ENCODE results near the gene C5orf63.
"Not testable (repeated sequence)": the region's sequence is repeated elsewhere in the genome, so short reads cannot be mapped to it uniquely, and the experiment has no call there.

The C5orf63 gene

DNA sequence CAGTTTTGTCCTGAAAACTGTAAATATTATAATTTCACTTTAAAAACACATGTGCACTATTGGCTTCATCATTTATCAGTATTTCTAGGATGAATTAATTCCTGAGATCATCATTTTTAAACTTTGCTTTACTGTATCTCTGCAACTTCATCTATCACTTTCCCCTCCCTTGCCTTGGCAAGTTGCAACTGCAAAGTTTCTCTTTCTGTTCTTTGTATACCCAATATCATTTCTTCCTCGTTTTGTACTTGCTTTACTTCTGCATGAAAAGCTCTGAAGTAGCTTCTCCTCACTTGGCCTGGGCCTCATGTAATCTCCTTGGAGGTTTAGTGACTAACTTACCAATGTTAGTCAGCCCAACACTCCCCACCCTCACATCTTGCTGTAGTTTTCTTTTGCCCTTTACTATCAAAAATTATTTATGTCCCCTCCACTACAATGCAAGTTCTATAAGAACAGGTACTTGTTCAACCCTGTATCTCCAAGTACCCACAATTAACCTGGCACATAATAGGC lies 12.8 kb downstream of the C5orf63 start:
- DNase-seq (ENCODE audit: insufficient read length, low spot score): no peak
- FAIRE-seq: no peak
- TF ChIP-seq POLR2AphosphoS5 (IDR thresholded peaks at IDR 0.05; ENCODE audit: low read depth, low read length) (no peak), POLR2A (IDR thresholded peaks at IDR 0.05; ENCODE audit: low read depth, low read length) (no peak), POU2F2 (IDR thresholded peaks at IDR 0.05; ENCODE audit: low read depth, low read length) (no peak), PAX5 (IDR thresholded peaks at IDR 0.05; ENCODE audit: insufficient read depth, low read length, severe bottlenecking) (no peak), SPI1 (IDR thresholded peaks at IDR 0.05; ENCODE audit: low read depth, low read length) (no peak), TAF1 (IDR thresholded peaks at IDR 0.05; ENCODE audit: low read depth, low read length) (no peak)

DNA sequence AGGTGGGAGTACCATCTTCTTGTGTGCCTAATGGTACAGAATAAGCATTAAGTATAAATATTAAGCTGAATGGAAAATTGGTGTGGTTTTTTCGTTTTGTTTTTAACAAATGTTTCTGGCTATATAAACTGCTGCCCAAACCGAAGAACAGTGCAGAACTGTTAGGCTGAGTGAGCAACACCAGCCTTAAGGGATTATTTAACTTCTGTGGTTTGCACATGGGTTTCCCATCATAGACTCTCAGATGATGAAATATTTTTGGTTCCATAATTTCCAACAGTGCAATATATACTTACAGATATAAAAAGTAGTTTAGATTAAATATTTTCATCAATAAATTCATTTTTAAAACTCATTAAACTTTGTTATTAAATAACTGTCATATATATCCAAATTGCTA lies 16.4 kb downstream of the C5orf63 start:
- FAIRE-seq: no peak
- TF ChIP-seq POLR2A (IDR thresholded peaks at IDR 0.05; ENCODE audit: low read depth, low read length) (no peak), PAX5 (IDR thresholded peaks at IDR 0.05; ENCODE audit: insufficient read depth, low read length, severe bottlenecking) (no peak), SPI1 (IDR thresholded peaks at IDR 0.05; ENCODE audit: low read depth, low read length) (no peak), TAF1 (IDR thresholded peaks at IDR 0.05; ENCODE audit: low read depth, low read length) (no peak), POU2F2 (IDR thresholded peaks at IDR 0.05; ENCODE audit: low read depth, low read length) (no peak), POLR2AphosphoS5 (IDR thresholded peaks at IDR 0.05; ENCODE audit: low read depth, low read length) (no peak)
- no peak for DNase-seq (ENCODE audit: insufficient read length, low spot score)

DNA sequence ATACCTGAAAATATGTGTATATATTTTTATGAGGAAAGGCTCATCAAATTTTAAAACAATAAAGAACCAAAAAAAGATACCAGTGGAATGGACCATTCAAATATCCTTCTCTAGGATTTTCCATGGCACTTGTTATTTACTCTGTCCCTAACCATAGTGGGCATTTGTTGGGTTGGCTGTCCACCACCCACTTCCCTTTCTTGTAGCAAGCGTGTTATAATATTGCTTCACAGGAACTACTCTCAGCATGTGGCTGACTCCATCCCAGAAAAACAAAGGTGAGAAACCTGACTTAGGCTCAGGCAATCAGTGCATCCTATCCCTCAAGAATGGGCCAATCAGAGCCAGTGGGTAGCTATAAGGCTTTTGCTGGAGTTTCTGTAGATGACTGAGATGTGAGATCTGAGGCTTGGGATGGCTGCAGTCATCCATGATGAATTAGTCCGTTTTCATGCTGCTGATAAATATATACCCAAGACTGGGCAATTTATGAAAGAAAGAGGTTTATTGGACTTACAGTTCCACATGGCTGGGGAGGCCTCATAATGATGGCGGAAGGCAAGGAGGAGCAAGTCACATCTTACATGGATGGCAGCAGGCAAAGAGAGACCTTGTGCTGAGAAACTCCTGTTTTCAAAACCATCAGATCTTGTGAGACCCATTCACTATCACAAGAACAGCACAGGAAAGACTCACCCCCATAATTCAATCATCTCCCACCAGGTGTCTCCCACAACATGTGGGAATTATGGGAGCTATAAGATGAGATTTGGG lies 17.2 kb downstream of the C5orf63 start:
- DNase-seq (ENCODE audit: insufficient read length, low spot score): no peak
- FAIRE-seq: no peak
- TF ChIP-seq POLR2AphosphoS5 (IDR thresholded peaks at IDR 0.05; ENCODE audit: low read depth, low read length): no peak
- no peak for TF ChIP-seq POU2F2 (IDR thresholded peaks at IDR 0.05; ENCODE audit: low read depth, low read length)
- TF ChIP-seq TAF1 (IDR thresholded peaks at IDR 0.05; ENCODE audit: low read depth, low read length): no peak
- TF ChIP-seq SPI1 (IDR thresholded peaks at IDR 0.05; ENCODE audit: low read depth, low read length): no peak
- TF ChIP-seq PAX5 (IDR thresholded peaks at IDR 0.05; ENCODE audit: insufficient read depth, low read length, severe bottlenecking): no peak
- no peak for TF ChIP-seq POLR2A (IDR thresholded peaks at IDR 0.05; ENCODE audit: low read depth, low read length)

DNA sequence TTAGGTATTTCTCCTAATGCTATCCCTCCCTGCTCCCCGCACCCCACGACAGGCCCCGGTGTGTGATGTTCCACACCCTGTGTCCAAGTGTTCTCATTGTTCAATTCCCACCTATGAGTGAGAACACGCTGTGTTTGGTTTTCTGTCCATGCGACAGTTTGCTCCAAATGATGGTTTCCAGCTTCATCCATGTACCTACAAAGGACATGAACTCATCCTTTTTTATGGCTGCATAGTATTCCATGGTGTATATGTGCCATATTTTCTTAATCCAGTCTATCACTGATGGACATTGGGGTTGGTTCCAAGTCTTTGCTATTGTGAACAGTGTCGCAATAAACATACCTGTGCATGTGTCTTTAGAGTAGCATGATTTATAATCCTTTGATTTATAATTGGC lies 19.8 kb downstream of the C5orf63 start:
- DNase-seq (ENCODE audit: insufficient read length, low spot score); FAIRE-seq: not testable (repeated sequence)

DNA sequence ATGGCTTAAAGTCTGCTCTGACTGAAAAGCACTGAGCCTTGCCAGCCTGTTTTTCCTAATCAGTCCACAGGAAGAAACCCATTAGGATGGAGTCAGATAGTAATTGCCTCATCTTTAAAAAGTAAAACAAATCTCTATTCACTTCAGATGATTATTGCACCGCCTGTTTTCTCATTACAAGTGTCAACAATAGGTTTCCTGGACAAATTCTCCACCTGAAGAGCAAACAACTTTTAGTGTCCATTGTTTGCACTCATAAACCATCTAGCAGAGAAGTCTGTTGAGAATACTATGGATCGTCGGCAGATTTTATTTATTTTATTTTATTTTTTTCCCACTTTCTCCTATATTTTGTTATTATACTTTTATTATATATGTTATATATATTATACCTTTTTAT lies 20.3 kb downstream of the C5orf63 start:
- DNase-seq (ENCODE audit: insufficient read length, low spot score): no peak
- TF ChIP-seq POU2F2 (IDR thresholded peaks at IDR 0.05; ENCODE audit: low read depth, low read length) (no peak), PAX5 (IDR thresholded peaks at IDR 0.05; ENCODE audit: insufficient read depth, low read length, severe bottlenecking) (no peak), POLR2A (IDR thresholded peaks at IDR 0.05; ENCODE audit: low read depth, low read length) (no peak), POLR2AphosphoS5 (IDR thresholded peaks at IDR 0.05; ENCODE audit: low read depth, low read length) (no peak), SPI1 (IDR thresholded peaks at IDR 0.05; ENCODE audit: low read depth, low read length) (no peak), TAF1 (IDR thresholded peaks at IDR 0.05; ENCODE audit: low read depth, low read length) (no peak)
- FAIRE-seq: no peak

DNA sequence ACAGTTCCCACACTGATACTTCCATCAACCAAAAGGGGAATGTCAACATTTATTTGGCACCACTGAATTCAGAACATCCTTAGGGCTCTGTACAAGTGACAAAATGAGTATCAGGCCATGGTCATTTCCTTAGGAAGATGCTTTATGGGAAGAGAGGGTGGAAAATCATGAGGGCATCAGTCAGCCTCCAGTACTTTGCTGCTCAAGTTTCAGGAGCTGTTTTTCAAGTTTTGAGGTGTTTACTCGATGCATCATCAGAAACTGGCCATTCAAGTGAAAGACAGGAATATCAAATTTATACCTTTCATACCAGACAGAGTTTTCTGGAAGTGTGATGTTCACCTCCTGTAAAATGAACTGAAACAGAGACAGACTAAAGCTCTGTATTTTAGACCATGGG lies 21.7 kb downstream of the C5orf63 start:
- no peak for DNase-seq (ENCODE audit: insufficient read length, low spot score)

DNA sequence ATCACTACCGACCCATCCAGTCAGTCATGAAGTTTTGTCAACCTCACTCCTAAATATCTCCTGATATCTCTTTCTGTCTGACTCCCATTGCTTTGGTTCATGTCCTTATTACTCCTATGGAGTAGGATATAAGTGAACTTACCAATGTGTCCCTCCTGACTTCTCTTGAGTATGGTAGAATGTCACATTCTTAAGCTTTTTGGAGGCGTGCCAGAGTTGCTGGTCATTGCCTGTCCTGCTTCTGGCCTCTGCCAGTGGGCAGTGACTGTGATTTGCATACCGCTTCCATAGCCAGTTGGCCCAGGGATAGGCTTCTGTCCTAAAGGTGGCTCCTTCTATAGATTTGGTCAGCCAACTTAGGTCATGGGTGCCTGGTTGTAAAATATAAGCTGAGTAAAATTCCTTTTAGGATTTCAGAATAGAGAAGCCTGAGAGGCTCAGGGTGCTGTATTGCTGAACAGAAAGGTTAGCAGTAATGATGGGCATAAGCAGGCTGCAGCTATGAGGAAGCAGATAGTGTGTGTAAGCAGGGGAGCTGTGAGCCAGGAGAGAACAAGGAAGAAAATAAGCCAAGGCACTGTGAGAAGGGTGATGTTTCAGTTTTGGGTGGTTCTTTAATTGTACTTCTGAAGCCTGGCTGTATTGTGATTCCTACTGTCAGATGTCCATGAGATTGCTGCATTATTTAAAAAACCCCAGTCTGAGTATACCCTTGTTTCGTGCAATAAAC lies 26.8 kb downstream of the C5orf63 start:
- TF ChIP-seq SPI1 (IDR thresholded peaks at IDR 0.05; ENCODE audit: low read depth, low read length) (no peak), POLR2AphosphoS5 (IDR thresholded peaks at IDR 0.05; ENCODE audit: low read depth, low read length) (no peak), POU2F2 (IDR thresholded peaks at IDR 0.05; ENCODE audit: low read depth, low read length) (no peak), TAF1 (IDR thresholded peaks at IDR 0.05; ENCODE audit: low read depth, low read length) (no peak), POLR2A (IDR thresholded peaks at IDR 0.05; ENCODE audit: low read depth, low read length) (no peak), PAX5 (IDR thresholded peaks at IDR 0.05; ENCODE audit: insufficient read depth, low read length, severe bottlenecking) (no peak)
- no peak for FAIRE-seq
- no peak for DNase-seq (ENCODE audit: insufficient read length, low spot score)

More for the DNA sequence above, 21.7 kb downstream of the C5orf63 start:
- FAIRE-seq: no peak
- TF ChIP-seq PAX5 (IDR thresholded peaks at IDR 0.05; ENCODE audit: insufficient read depth, low read length, severe bottlenecking): no peak
- no peak for TF ChIP-seq SPI1 (IDR thresholded peaks at IDR 0.05; ENCODE audit: low read depth, low read length)
- no peak for TF ChIP-seq POLR2A (IDR thresholded peaks at IDR 0.05; ENCODE audit: low read depth, low read length)
- TF ChIP-seq POLR2AphosphoS5 (IDR thresholded peaks at IDR 0.05; ENCODE audit: low read depth, low read length): no peak
- no peak for TF ChIP-seq POU2F2 (IDR thresholded peaks at IDR 0.05; ENCODE audit: low read depth, low read length)
- TF ChIP-seq TAF1 (IDR thresholded peaks at IDR 0.05; ENCODE audit: low read depth, low read length): no peak

DNA sequence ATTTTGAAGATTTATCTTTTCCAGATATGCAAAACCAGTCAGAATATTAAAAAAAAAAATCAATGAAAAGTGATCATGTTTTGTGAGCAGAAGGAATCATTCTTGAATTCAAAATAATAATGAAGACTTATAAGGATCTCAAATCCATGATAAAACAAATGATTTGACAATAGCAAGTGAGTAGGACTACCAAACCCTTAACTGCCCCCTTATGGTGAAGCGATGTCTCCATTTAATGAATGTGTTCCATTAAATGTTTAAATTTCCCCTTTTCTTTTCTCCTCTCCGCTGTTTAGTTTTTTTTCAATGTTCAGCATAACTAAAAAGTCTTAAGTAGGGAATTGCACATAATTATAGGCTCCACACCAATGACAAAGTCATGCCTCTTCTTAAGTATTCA lies 30.7 kb downstream of the C5orf63 start:
- TF ChIP-seq POLR2A (IDR thresholded peaks at IDR 0.05; ENCODE audit: low read depth, low read length) (no peak), POLR2AphosphoS5 (IDR thresholded peaks at IDR 0.05; ENCODE audit: low read depth, low read length) (no peak), POU2F2 (IDR thresholded peaks at IDR 0.05; ENCODE audit: low read depth, low read length) (no peak), PAX5 (IDR thresholded peaks at IDR 0.05; ENCODE audit: insufficient read depth, low read length, severe bottlenecking) (no peak), SPI1 (IDR thresholded peaks at IDR 0.05; ENCODE audit: low read depth, low read length) (no peak), TAF1 (IDR thresholded peaks at IDR 0.05; ENCODE audit: low read depth, low read length) (no peak)
- FAIRE-seq (no peak), DNase-seq (ENCODE audit: insufficient read length, low spot score) (no peak)

DNA sequence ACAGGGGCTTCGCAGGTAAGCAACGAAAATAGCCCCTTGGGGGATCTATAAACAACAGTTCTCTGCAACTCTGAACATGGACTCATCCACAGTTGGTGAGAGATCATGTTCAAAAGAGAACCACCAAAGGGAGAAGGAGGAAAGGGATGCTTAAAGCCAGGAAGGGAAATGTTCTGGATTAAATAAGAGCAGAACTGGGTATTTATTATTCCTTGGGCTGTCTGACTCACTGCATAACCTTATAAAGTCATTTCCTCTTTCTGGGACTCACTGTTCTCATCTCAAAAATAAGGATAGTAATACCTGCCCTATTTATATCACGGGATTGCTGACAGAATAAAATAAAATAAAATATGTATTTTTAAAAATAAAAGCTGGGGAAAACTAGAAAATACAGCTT lies 31.7 kb downstream of the C5orf63 start:
- FAIRE-seq (no peak), DNase-seq (ENCODE audit: insufficient read length, low spot score) (no peak)
- TF ChIP-seq SPI1 (IDR thresholded peaks at IDR 0.05; ENCODE audit: low read depth, low read length) (0 out of 2 replicates have a peak, but pooled peaks have one; percentile 10), TAF1 (IDR thresholded peaks at IDR 0.05; ENCODE audit: low read depth, low read length) (no peak)

All from GM12891 (cell line).